K562 (cell line): ENCODE measurements around the gene MOSPD3. TPM values are rescaled to one million over a fixed set of nuclear protein-coding genes. Genes with fewer than 3 reads are reported as not detected.
A peak's percentile ranks its signal among the peaks of the same experiment; 100 is the strongest.

Source experiments
- DACH1 ChIP-seq: fragments of 450-650 bp; IDR thresholded peaks from 2 replicates; pipeline ENCODE4 v1.6.1; 2018; ENCODE audit not compliant: partially characterized antibody
- FUS ChIP-seq: fragments of 200-400 bp; formaldehyde crosslinking; optimal IDR thresholded peaks from 2 replicates; pipeline ENCODE3; 2017; ENCODE audit warnings: low read depth, low read length
- KDM2B ChIP-seq: fragments of 250-450 bp; sonication (Bioruptor Pico); IDR thresholded peaks from 2 replicates; pipeline ENCODE4 v1.8.0; 2021; ENCODE audit warnings: mild to moderate bottlenecking, moderate library complexity
- NFIC ChIP-seq: fragments of 450-650 bp; IDR thresholded peaks from 2 replicates; pipeline ENCODE4 v1.6.1; 2017; ENCODE audit warnings: mild to moderate bottlenecking, inconsistent platforms
- NFYB ChIP-seq: IDR thresholded peaks from 2 replicates; pipeline ENCODE4 v1.6.1; 2011; ENCODE audit warnings: mild to moderate bottlenecking, moderate library complexity; ENCODE audit not compliant: insufficient read length; ENCODE audit errors: extremely low read depth
- NR2C2 ChIP-seq, 2 experiments: fragments of 200-800 bp in 1 of 2; sonication (Bioruptor generic) in 1 of 2; sonication (generic) in 1 of 2; formaldehyde crosslinking in 1 of 2; IDR thresholded peaks; 2 replicates each; pipeline versions ENCODE4 v1.6.1 to v1.8.0; 2016 to 2022; ENCODE audit warnings: mild to moderate bottlenecking in 1 of 2, missing compliant biosample characterization in 1 of 2, missing genetic modification characterization in 1 of 2, missing genetic modification reagents in 1 of 2
- SPI1 ChIP-seq: IDR thresholded peaks from 2 replicates; pipeline ENCODE4 v1.6.1; 2011; ENCODE audit warnings: low read depth, low read length, control low read depth, borderline replicate concordance
- TBP ChIP-seq: optimal IDR thresholded peaks from 2 replicates; pipeline ENCODE3; 2011; ENCODE audit warnings: low read depth, low read length, improper control_type of control experiment
- TEAD1 ChIP-seq, 2 experiments: fragments of 450-650 bp in 1 of 2; sonication (generic) in 1 of 2; formaldehyde crosslinking; IDR thresholded peaks; 2 replicates each; pipeline versions ENCODE4 v1.4.0 to v1.8.0; 2020 to 2022; ENCODE audit warnings: mild to moderate bottlenecking in 2 of 2, missing genetic modification reagents in 1 of 2
- TRIM24 ChIP-seq, 2 experiments: fragments of 450-650 bp; IDR thresholded peaks; 2 replicates each; pipeline ENCODE4 v1.6.1; 2016
- TSC22D4 ChIP-seq: fragments of 450-650 bp; IDR thresholded peaks from 2 replicates; pipeline ENCODE4 v1.6.1; 2016; ENCODE audit warnings: missing genetic modification characterization, missing biosample characterization, control low read depth
- U2AF1 ChIP-seq: fragments of 200-400 bp; formaldehyde crosslinking; optimal IDR thresholded peaks from 2 replicates; pipeline ENCODE3; 2017; ENCODE audit warnings: mild to moderate bottlenecking, low read depth, low read length, moderate library complexity
- polyA plus RNA-seq, 8 experiments: library from polyadenylated mRNA; depleted of rRNA in 4 of 8; stranded (reverse) in 5 of 8; unstranded in 3 of 8; fragments of >200 nt; fragmentation: Nextera tagmentation in 2 of 8; fragmentation: Illumina TruSeq in 1 of 8; extraction: Ambion mirVana in 2 of 8; extraction: Trizol in 1 of 8; gene quantifications; 2 replicates each; pipeline versions ENCODE4 v1.2.1 to v1.2.3, GENCODE V29; 2011 to 2014; ENCODE audit warnings: inconsistent platforms in 1 of 8, missing spikeins in 1 of 8
- total RNA-seq, 7 experiments: library from RNA; depleted of rRNA in 6 of 7; stranded (reverse); fragments of >200 nt in 6 of 7; fragmentation: Illumina TruSeq in 2 of 7; extraction: Trizol in 2 of 7; gene quantifications; 2 replicates each; pipeline versions ENCODE4 v1.2.1 to v1.2.3, GENCODE V29; 2011 to 2021; ENCODE audit warnings: low replicate concordance in 1 of 7
- TF ChIP-seq, protein P1 (sequence below): fragments of 450-650 bp; IDR thresholded peaks from 2 replicates; pipeline ENCODE4 v1.6.1; 2017; ENCODE audit warnings: antibody characterized with exemption
- TF ChIP-seq, protein P2 (sequence below): fragments of 450-650 bp; IDR thresholded peaks from 2 replicates; pipeline ENCODE4 v1.6.1; 2016; ENCODE audit warnings: low read depth
- TF ChIP-seq, protein P3 (sequence below): sonication (generic); formaldehyde crosslinking; IDR thresholded peaks from 2 replicates; pipeline ENCODE4 v1.5.0; 2020; ENCODE audit warnings: missing genetic modification reagents

The MOSPD3 gene
- total and polyA plus RNA-seq, 9 of the 15 experiments (the other 6 are each of a cell fraction or from before 2014, with no cell fraction given) = 1.4 to 32.1 (median 7.3) TPM

DNA sequence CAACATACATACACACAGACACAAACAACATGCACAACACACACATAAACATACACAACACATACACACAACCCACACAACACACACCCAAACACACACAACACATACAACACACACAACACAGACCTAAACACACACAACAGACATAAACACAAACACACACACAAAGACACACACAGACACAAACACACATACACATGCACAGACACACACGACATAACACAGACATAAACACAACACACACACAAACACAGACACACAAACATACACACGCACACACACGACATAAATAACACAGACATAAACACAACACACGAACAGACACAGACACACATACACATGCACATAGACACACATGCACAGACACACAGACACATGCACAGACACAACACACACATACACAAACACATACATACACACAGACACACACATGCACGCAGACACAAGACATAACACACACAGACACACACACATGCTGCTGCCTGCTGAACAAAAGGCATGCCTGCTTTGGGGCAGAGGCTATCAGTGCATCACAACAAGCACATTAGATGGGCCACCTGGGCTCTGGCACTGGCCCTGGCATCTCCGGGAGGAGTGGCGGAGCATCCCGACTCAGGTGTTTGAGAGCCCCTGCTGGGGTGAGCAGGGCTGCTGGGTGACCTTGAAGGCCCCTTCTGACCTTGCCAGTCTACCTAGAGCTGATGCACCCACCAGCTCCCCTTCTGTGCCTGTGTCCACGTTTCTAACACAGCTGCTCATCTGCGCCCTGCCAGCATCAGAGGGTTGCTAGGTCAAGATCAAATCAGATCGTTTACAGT, 31.7 kb upstream of the MOSPD3 start (continued):
- TF ChIP-seq, protein P1, sequence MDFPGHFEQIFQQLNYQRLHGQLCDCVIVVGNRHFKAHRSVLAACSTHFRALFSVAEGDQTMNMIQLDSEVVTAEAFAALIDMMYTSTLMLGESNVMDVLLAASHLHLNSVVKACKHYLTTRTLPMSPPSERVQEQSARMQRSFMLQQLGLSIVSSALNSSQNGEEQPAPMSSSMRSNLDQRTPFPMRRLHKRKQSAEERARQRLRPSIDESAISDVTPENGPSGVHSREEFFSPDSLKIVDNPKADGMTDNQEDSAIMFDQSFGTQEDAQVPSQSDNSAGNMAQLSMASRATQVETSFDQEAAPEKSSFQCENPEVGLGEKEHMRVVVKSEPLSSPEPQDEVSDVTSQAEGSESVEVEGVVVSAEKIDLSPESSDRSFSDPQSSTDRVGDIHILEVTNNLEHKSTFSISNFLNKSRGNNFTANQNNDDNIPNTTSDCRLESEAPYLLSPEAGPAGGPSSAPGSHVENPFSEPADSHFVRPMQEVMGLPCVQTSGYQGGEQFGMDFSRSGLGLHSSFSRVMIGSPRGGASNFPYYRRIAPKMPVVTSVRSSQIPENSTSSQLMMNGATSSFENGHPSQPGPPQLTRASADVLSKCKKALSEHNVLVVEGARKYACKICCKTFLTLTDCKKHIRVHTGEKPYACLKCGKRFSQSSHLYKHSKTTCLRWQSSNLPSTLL = peak; percentile 64
- TF ChIP-seq FUS = no peak
- TF ChIP-seq, protein P2, sequence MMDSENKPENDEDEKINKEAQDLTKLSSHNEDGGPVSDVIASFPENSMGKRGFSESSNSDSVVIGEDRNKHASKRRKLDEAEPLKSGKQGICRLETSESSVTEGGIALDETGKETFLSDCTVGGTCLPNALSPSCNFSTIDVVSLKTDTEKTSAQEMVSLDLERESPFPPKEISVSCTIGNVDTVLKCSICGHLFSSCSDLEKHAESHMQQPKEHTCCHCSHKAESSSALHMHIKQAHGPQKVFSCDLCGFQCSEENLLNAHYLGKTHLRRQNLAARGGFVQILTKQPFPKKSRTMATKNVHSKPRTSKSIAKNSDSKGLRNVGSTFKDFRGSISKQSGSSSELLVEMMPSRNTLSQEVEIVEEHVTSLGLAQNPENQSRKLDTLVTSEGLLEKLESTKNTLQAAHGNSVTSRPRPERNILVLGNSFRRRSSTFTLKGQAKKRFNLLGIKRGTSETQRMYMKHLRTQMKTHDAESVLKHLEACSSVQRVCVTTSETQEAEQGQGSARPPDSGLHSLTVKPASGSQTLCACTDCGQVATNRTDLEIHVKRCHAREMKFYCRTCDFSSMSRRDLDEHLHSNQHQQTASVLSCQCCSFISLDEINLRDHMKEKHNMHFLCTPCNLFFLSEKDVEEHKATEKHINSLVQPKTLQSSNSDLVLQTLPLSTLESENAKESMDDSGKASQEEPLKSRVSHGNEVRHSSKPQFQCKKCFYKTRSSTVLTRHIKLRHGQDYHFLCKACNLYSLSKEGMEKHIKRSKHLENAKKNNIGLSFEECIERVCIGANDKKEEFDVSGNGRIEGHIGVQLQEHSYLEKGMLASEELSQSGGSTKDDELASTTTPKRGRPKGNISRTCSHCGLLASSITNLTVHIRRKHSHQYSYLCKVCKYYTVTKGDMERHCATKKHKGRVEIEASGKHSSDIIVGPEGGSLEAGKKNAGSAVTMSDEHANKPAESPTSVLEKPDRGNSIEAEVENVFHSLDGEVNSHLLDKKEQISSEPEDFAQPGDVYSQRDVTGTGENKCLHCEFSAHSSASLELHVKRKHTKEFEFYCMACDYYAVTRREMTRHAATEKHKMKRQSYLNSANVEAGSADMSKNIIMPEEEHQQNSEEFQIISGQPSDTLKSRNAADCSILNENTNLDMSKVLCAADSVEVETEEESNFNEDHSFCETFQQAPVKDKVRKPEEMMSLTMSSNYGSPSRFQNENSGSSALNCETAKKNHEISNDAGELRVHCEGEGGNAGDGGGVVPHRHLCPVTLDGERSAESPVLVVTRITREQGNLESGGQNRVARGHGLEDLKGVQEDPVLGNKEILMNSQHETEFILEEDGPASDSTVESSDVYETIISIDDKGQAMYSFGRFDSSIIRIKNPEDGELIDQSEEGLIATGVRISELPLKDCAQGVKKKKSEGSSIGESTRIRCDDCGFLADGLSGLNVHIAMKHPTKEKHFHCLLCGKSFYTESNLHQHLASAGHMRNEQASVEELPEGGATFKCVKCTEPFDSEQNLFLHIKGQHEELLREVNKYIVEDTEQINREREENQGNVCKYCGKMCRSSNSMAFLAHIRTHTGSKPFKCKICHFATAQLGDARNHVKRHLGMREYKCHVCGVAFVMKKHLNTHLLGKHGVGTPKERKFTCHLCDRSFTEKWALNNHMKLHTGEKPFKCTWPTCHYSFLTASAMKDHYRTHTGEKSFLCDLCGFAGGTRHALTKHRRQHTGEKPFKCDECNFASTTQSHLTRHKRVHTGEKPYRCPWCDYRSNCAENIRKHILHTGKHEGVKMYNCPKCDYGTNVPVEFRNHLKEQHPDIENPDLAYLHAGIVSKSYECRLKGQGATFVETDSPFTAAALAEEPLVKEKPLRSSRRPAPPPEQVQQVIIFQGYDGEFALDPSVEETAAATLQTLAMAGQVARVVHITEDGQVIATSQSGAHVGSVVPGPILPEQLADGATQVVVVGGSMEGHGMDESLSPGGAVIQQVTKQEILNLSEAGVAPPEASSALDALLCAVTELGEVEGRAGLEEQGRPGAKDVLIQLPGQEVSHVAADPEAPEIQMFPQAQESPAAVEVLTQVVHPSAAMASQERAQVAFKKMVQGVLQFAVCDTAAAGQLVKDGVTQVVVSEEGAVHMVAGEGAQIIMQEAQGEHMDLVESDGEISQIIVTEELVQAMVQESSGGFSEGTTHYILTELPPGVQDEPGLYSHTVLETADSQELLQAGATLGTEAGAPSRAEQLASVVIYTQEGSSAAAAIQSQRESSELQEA = peak; percentile 35; the same call in 1 of the 2 replicates
- no peak for TF ChIP-seq U2AF1
- TF ChIP-seq TEAD1 (CRISPR knock-in tag; IDR thresholded peaks at IDR 0.05) = 0 out of 4 replicates have a peak, but pooled peaks of 1 of the 2 experiments have one; percentile 64
- no peak for TF ChIP-seq NFYB
- TF ChIP-seq TSC22D4 = peak; percentile 97
- peak; percentile 43; the same call in 1 of the 2 replicates for TF ChIP-seq NFIC
- TF ChIP-seq NR2C2 (CRISPR knock-in tag; IDR thresholded peaks at IDR 0.05) = no peak
- no peak for TF ChIP-seq NR2C2 (tag; IDR thresholded peaks at IDR 0.05)
- TF ChIP-seq TBP = no peak
- TF ChIP-seq TRIM24 (IDR thresholded peaks at IDR 0.05) = peak in 1 of 2 experiments; percentile 72; a peak in 1 of 4 replicates
- TF ChIP-seq, protein P3, sequence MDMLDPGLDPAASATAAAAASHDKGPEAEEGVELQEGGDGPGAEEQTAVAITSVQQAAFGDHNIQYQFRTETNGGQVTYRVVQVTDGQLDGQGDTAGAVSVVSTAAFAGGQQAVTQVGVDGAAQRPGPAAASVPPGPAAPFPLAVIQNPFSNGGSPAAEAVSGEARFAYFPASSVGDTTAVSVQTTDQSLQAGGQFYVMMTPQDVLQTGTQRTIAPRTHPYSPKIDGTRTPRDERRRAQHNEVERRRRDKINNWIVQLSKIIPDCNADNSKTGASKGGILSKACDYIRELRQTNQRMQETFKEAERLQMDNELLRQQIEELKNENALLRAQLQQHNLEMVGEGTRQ (CRISPR knock-in tag) = no peak
- TF ChIP-seq DACH1 = no peak
- no peak for TF ChIP-seq KDM2B (CRISPR knock-in tag)
- TF ChIP-seq SPI1 = no peak
